ENCODE results near the gene RTL10. TPM values are rescaled to one million over a fixed set of nuclear protein-coding genes. Genes with fewer than 3 reads are reported as not detected.
A peak's percentile ranks its signal among the peaks of the same experiment; 100 is the strongest.

RTL10 gene
- total RNA-seq, 6 experiments from 2014 or later = 6.4 to 9.1 (median 6.6) TPM

DNA sequence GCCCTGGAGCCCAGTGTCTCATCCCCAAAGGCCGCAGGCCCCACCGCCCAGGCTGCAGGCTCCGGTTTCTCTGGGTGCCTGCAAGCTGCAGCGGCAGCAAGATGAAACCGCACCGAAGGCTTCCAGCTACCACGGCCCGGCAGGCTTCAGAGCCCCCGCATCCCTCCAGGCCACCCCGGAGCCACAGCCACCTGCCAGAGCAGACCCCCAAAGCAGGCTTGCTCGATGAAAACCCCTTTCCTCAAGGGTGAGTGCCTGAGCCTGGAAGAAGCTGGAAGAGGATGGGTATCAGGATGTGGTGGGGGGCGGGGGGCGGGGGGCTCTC lies 24.5 kb upstream of the RTL10 start:
- ATAC-seq (no peak), DNase-seq (peak in 2 of 3 donors; percentile 12 to 46)
- 95% methylated on average over 10 of the region's 13 CpGs for WGBS (ENCODE audit: insufficient coverage, low coverage, low lambda C conversion rate, missing lambda C conversion rate)
- Histone ChIP-seq H3K36me3 (no peaks in the 10 kb centered on the region), H3K9me3 (no peaks in the 10 kb centered on the region), H3K4me3 (no peak overlapping the region), H3K27me3 (no peaks in the 10 kb centered on the region), H3K27ac (no peak overlapping the region), H3K4me1 (no peaks in the 10 kb centered on the region)
- intact Hi-C loops (cut with DNase I) = loop anchor here in 1 of 2 donors (10.0 kb wide), 1 partner anchor 124 kb away; no protein-coding TSS in a partner anchor
- TF ChIP-seq, protein P1, sequence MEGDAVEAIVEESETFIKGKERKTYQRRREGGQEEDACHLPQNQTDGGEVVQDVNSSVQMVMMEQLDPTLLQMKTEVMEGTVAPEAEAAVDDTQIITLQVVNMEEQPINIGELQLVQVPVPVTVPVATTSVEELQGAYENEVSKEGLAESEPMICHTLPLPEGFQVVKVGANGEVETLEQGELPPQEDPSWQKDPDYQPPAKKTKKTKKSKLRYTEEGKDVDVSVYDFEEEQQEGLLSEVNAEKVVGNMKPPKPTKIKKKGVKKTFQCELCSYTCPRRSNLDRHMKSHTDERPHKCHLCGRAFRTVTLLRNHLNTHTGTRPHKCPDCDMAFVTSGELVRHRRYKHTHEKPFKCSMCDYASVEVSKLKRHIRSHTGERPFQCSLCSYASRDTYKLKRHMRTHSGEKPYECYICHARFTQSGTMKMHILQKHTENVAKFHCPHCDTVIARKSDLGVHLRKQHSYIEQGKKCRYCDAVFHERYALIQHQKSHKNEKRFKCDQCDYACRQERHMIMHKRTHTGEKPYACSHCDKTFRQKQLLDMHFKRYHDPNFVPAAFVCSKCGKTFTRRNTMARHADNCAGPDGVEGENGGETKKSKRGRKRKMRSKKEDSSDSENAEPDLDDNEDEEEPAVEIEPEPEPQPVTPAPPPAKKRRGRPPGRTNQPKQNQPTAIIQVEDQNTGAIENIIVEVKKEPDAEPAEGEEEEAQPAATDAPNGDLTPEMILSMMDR (IDR thresholded peaks at IDR 0.05) = no peak
- TF ChIP-seq POLR2A (IDR thresholded peaks at IDR 0.05) = no peak

DNA sequence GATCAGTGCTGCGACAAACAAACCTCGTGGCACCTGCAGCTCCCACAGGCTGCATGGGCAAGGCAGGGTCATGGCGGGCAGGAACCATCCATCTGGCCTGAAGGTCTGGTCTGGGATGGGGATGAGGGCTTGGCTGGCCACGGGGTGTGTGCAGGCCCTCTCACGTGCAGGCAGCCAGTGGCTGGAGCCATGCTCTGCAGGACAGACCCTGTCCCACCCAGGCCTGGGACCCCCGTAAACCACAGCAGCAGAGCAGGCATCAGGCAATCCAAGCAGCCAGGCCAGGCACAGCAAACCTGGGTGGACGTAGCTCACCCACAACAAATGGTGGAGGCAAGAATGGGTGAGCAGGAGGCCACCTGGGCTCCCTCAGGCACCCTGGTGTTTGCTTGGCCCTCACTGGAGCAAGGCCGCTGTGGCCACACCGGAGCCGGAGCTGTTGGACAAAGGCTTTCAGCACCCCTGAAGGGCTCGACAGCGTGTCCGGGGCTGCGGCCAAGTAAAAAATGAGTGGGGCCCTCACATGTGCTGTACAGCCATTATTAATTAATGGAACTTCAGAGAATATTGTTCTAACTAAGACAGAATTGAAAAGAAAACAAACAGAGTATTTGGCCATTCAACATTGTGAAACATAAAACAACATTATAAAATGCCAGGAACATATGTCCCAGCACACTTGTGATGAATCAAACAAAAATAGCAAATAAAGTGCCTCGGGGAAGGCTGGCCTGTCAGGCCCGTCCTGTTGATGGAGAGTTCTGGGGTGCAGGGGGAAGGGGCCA lies 24.0 kb upstream of the RTL10 start:
- Histone ChIP-seq H3K27me3 (no peaks in the 10 kb centered on the region), H3K27ac (no peak overlapping the region), H3K4me3 (no peak overlapping the region), H3K36me3 (no peaks in the 10 kb centered on the region), H3K9me3 (no peaks in the 10 kb centered on the region), H3K4me1 (no peaks in the 10 kb centered on the region)
- ATAC-seq (no peak), DNase-seq (peak in 2 of 3 donors; percentile 20 to 53)
- WGBS (ENCODE audit: insufficient coverage, low coverage, low lambda C conversion rate, missing lambda C conversion rate) = 77% methylated on average over 3 of the region's 16 CpGs
- intact Hi-C loops (cut with DNase I) = loop anchor here in 1 of 2 donors (10.0 kb wide), 1 partner anchor 124 kb away; no protein-coding TSS in a partner anchor
- TF ChIP-seq, protein P1 (IDR thresholded peaks at IDR 0.05) = no peak
- no peak for TF ChIP-seq POLR2A (IDR thresholded peaks at IDR 0.05)

DNA sequence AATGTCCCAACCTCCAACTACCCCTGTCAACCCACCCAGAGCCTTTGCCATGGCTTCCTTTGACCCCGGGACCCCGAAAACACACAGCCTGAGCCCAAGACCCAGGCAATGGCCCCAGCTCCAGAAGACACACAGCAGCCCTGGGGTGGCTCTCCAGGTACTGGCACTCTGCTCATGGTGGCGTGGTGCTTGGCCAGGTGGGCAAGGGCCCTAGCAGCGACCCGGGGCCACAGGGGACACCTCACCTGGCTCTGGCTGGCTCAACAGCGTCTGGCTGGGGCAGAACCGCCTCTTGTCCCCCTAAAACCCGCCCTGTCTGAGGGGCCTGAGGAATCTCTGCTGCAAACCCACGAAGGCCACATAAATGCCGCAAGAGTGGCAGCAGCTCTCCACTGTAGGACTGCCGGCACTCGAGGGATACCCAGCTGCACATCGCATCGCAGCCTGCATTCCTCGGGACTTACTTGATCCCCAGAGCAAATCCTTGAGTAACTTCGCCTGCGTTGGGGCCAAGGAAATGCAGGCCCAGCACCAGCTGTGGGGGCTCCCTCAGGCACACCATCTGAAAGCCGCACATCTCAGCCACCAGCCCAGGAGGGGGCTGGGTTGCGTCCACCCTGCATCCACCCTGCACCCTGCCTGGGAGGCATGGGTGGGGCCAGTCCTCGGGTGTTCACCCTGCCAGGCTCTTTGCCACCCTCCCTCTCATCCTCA lies 23.1 kb upstream of the RTL10 start:
- H3K27me3 ChIP-seq = no peaks in the 10 kb centered on the region
- DNase-seq = peak in 1 of 3 donors; percentile 19
- intact Hi-C loops (cut with DNase I) = loop anchor here in 1 of 2 donors (10.0 kb wide), 1 partner anchor 123 kb away; no protein-coding TSS in a partner anchor
- no peak overlapping the region for H3K27ac ChIP-seq
- no peaks in the 10 kb centered on the region for H3K4me1 ChIP-seq
- H3K4me3 ChIP-seq = no peak overlapping the region
- 94% methylated on average over 4 of the region's 20 CpGs for WGBS (ENCODE audit: insufficient coverage, low coverage, low lambda C conversion rate, missing lambda C conversion rate)
- no peaks in the 10 kb centered on the region for H3K9me3 ChIP-seq
- H3K36me3 ChIP-seq = no peaks in the 10 kb centered on the region
- ATAC-seq = no peak
- TF ChIP-seq, protein P1 (IDR thresholded peaks at IDR 0.05) = no peak
- no peak for TF ChIP-seq POLR2A (IDR thresholded peaks at IDR 0.05)

DNA sequence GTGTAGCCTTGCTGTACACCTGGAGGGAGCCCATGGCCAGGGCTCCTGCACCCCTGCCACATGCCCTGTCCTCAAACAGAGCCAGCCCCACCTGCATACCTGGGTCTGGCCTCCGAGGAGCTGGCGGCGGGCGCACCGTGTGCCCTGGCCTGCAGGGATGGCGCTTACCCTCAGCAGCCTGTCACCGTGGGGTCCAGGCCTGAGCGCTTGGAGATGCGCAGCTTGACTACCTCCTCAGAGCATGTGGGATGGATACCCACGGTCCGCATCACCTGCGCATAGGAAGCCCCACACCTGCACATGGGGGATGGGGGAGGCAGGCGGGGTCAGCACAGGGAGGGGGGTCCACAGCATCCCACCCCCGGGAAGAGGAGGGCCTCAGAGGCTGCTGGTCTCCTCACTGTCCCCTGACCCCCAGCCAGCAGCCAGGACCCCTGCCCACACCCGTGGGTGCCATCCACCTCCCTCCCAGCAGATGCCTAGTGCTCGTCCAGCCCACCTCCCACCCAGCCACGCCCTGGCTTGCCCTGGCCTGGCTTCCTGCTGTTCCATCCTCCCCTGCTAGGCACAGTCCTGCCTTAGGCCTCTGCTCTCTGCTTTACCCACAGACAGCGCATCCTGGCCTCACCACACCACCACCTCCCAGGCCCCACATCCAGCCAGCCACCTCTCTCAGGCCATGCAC lies 22.4 kb upstream of the RTL10 start:
- no peaks in the 10 kb centered on the region for H3K4me1 ChIP-seq
- H3K36me3 ChIP-seq = no peaks in the 10 kb centered on the region
- H3K27me3 ChIP-seq = no peaks in the 10 kb centered on the region
- DNase-seq (peak in 2 of 3 donors; percentile 11 to 51), ATAC-seq (no peak)
- no peak overlapping the region for H3K27ac ChIP-seq
- intact Hi-C loops (cut with DNase I) = loop anchor here in 1 of 2 donors (10.0 kb wide), 1 partner anchor 122 kb away; no protein-coding TSS in a partner anchor
- no CpG with 5 or more reads among the region's 18 CpGs for WGBS (ENCODE audit: insufficient coverage, low coverage, low lambda C conversion rate, missing lambda C conversion rate)
- TF ChIP-seq POLR2A (IDR thresholded peaks at IDR 0.05) = no peak
- TF ChIP-seq, protein P1 (IDR thresholded peaks at IDR 0.05) = no peak
- no peaks in the 10 kb centered on the region for H3K9me3 ChIP-seq
- H3K4me3 ChIP-seq = no peak overlapping the region
